SK-N-SH (cell line): Measurements from ENCODE around the gene BTN3A1. TPM values are rescaled to one million over a fixed set of nuclear protein-coding genes. Genes with fewer than 3 reads are reported as not detected.

Experiments used
- CTCF ChIA-PET: fragments of 300-600, 350-600 bp; formaldehyde crosslinking; extraction: SDS; loops from one replicate; lab custom pipeline; 2021; lab: Yijun Ruan, JAX
- POLR2A ChIA-PET: fragments of 350-600 bp; sonication (Branson Sonifier 250); formaldehyde crosslinking; extraction: SDS; loops from one replicate; lab custom pipeline; 2020; ENCODE audit warnings: antibody characterized with exemption, inconsistent platforms; lab: Yijun Ruan, JAX
- DNase-seq: peaks from one replicate; pipeline ENCODE4 v3.0.0; 2012
- H2AFZ ChIP-seq: fragments of 200-600 bp; sonication (generic); 2 replicates; pipeline ENCODE4 v1.8.1; 2016; ENCODE audit warnings: antibody characterized with exemption, mild to moderate bottlenecking, low read depth
- H3F3A ChIP-seq: fragments of 200-600 bp; sonication (generic); replicated peaks from 2 replicates; pipeline ENCODE3; 2016; ENCODE audit warnings: antibody characterized with exemption, mild to moderate bottlenecking; ENCODE audit not compliant: insufficient read depth
- H3K27ac ChIP-seq, 2 experiments: fragments of 200-500 bp in 1 of 2; fragments of 200-600 bp in 1 of 2; sonication (Bioruptor generic) in 1 of 2; sonication (generic), shearing (Covaris generic) in 1 of 2; 2 replicates each; pipeline versions ENCODE4 v1.5.1 to v1.6.1; 2014 to 2016; ENCODE audit warnings: low read depth in 2 of 2, inconsistent platforms in 1 of 2, low read length in 1 of 2, mild to moderate bottlenecking in 1 of 2, mixed read lengths in 1 of 2
- H3K27me3 ChIP-seq: fragments of 200-600 bp; sonication (generic), shearing (Covaris generic); 2 replicates; pipeline ENCODE4 v1.6.1; 2016; ENCODE audit warnings: mixed run types; ENCODE audit not compliant: insufficient read depth
- H3K36me3 ChIP-seq, 2 experiments: fragments of 200-500 bp in 1 of 2; fragments of 200-600 bp in 1 of 2; sonication (Bioruptor generic) in 1 of 2; sonication (generic) in 1 of 2; replicated peaks in 1 of 2; 2 replicates each; pipeline versions ENCODE3 to v1.5.1; 2014 to 2016; ENCODE audit warnings: low read length in 1 of 2, mild to moderate bottlenecking in 1 of 2; ENCODE audit not compliant: insufficient read depth in 2 of 2, control insufficient read depth in 1 of 2
- H3K4me1 ChIP-seq, 2 experiments: fragments of 200-500 bp in 1 of 2; fragments of 200-600 bp in 1 of 2; sonication (Bioruptor generic) in 1 of 2; sonication (generic), shearing (Covaris generic) in 1 of 2; 2 replicates each; pipeline versions ENCODE4 v1.5.1 to v1.6.1; 2014 to 2016; ENCODE audit warnings: low read depth in 1 of 2, low read length in 1 of 2, mixed run types in 1 of 2; ENCODE audit not compliant: insufficient read depth in 2 of 2, control insufficient read depth in 1 of 2
- H3K4me2 ChIP-seq: fragments of 200-600 bp; sonication (generic), shearing (Covaris generic); 2 replicates; pipeline ENCODE4 v1.6.1; 2017; ENCODE audit warnings: mixed run types
- H3K4me3 ChIP-seq, 2 experiments: fragments of 200-500 bp in 1 of 2; fragments of 200-600 bp in 1 of 2; sonication (Bioruptor generic) in 1 of 2; sonication (generic), shearing (Covaris generic) in 1 of 2; 2 replicates each; pipeline versions ENCODE4 v1.5.1 to v1.8.1; 2014 to 2016; ENCODE audit warnings: low read depth in 2 of 2, inconsistent platforms in 1 of 2, low read length in 1 of 2, mild to moderate bottlenecking in 1 of 2, mixed read lengths in 1 of 2, moderate library complexity in 1 of 2
- H3K79me2 ChIP-seq: fragments of 200-600 bp; sonication (generic); 2 replicates; pipeline ENCODE4 v1.8.1; 2017; ENCODE audit warnings: mild to moderate bottlenecking; ENCODE audit not compliant: insufficient read depth
- H3K9ac ChIP-seq: fragments of 200-600 bp; sonication (generic); 2 replicates; pipeline ENCODE4 v1.6.1; 2017; ENCODE audit warnings: mixed run types
- H3K9me2 ChIP-seq: fragments of 200-600 bp; sonication (generic); 2 replicates; pipeline ENCODE4 v1.6.1; 2017; ENCODE audit warnings: mixed run types
- H3K9me3 ChIP-seq: fragments of 200-600 bp; sonication (generic); 2 replicates; pipeline ENCODE4 v1.6.1; 2017; ENCODE audit warnings: mixed run types, mild to moderate bottlenecking, moderate library complexity
- H4K20me1 ChIP-seq: fragments of 200-600 bp; sonication (generic); 2 replicates; pipeline ENCODE4 v1.6.1; 2017; ENCODE audit warnings: mild to moderate bottlenecking, mixed run types; ENCODE audit not compliant: insufficient read depth
- CHD2 ChIP-seq: fragments of 150-350 bp; IDR thresholded peaks from 2 replicates; pipeline ENCODE4 v1.6.1; 2018; ENCODE audit warnings: low read length; ENCODE audit not compliant: partially characterized antibody
- CTCF ChIP-seq: fragments of 200-600 bp; sonication (generic); IDR thresholded peaks from 2 replicates; pipeline ENCODE4 v1.6.1; 2017; ENCODE audit warnings: antibody characterized with exemption, mild to moderate bottlenecking, moderate library complexity
- EP300 ChIP-seq, 2 experiments: IDR thresholded peaks; 2 replicates each; pipeline versions ENCODE4 v1.4.0 to v1.6.1; 2012; ENCODE audit warnings: borderline replicate concordance in 1 of 2, low read depth in 1 of 2, low read length in 1 of 2
- FOSL2 ChIP-seq: IDR thresholded peaks from 2 replicates; pipeline ENCODE4 v1.4.0; 2012; ENCODE audit warnings: low read depth, mild to moderate bottlenecking, moderate library complexity, borderline replicate concordance
- FOXJ3 ChIP-seq: sonication (generic); formaldehyde crosslinking; IDR thresholded peaks from 2 replicates; pipeline ENCODE4 v1.5.1; 2020; ENCODE audit warnings: mild to moderate bottlenecking, missing genetic modification reagents
- IRF3 ChIP-seq: fragments of 150-350 bp; IDR thresholded peaks from 2 replicates; pipeline ENCODE4 v1.6.1; 2016; ENCODE audit warnings: mild to moderate bottlenecking, low read depth, low read length
- JUND ChIP-seq: IDR thresholded peaks from 2 replicates; pipeline ENCODE4 v1.4.0; 2012
- MEF2A ChIP-seq: IDR thresholded peaks from 2 replicates; pipeline ENCODE4 v1.4.0; 2012; ENCODE audit warnings: low read depth, borderline replicate concordance
- NFIC ChIP-seq: IDR thresholded peaks from 2 replicates; pipeline ENCODE4 v1.4.0; 2012; ENCODE audit warnings: borderline replicate concordance
- POLR2AphosphoS5 ChIP-seq: IDR thresholded peaks from 2 replicates; pipeline ENCODE4 v1.6.1; 2012; ENCODE audit warnings: low read depth, low read length
- RAD21 ChIP-seq: IDR thresholded peaks from 2 replicates; pipeline ENCODE4 v1.6.1; 2012; ENCODE audit warnings: mild to moderate bottlenecking, low read length
- RCOR1 ChIP-seq: fragments of 150-350 bp; IDR thresholded peaks from 2 replicates; pipeline ENCODE4 v1.6.1; 2017; ENCODE audit warnings: antibody characterized with exemption, low read length
- RFX5 ChIP-seq: IDR thresholded peaks from 2 replicates; pipeline ENCODE4 v1.6.1; 2012; ENCODE audit warnings: mild to moderate bottlenecking, improper control_type of control experiment, low read length
- RXRA ChIP-seq: IDR thresholded peaks from 2 replicates; pipeline ENCODE4 v1.4.0; 2012; ENCODE audit warnings: low read depth, mild to moderate bottlenecking, borderline replicate concordance
- SMC3 ChIP-seq: IDR thresholded peaks from 2 replicates; pipeline ENCODE4 v1.6.1; 2012; ENCODE audit warnings: low read depth, low read length, improper control_type of control experiment
- TAF1 ChIP-seq: IDR thresholded peaks from 2 replicates; pipeline ENCODE4 v1.6.1; 2012; ENCODE audit warnings: low read depth, mild to moderate bottlenecking, low read length, moderate library complexity, borderline replicate concordance
- TCF12 ChIP-seq: IDR thresholded peaks from 2 replicates; pipeline ENCODE4 v1.4.0; 2012
- TEAD4 ChIP-seq: IDR thresholded peaks from 2 replicates; pipeline ENCODE4 v1.4.0; 2012; ENCODE audit warnings: mild to moderate bottlenecking, borderline replicate concordance; ENCODE audit not compliant: insufficient read depth
- YY1 ChIP-seq: IDR thresholded peaks from 2 replicates; pipeline ENCODE4 v1.4.0; 2012; ENCODE audit warnings: low read depth, mild to moderate bottlenecking
- WGBS: methylation state at CpG from one replicate; pipeline ENCODE4 v1.1.6; 2017; ENCODE audit warnings: low lambda C conversion rate; 5-methylcytosine and 5-hydroxymethylcytosine counted together
- polyA plus RNA-seq, 3 experiments: library from polyadenylated mRNA; depleted of rRNA; stranded (reverse); fragments of >200 nt; gene quantifications; 2 replicates each; pipeline ENCODE4 v1.2.3, GENCODE V29; 2012
- TF ChIP-seq, protein P1 (sequence below): IDR thresholded peaks from 2 replicates; pipeline ENCODE4 v1.4.0; 2012; ENCODE audit warnings: low read depth

BTN3A1 gene
- polyA plus RNA-seq, 1 of the 3 experiments (the other 2 are of a cell fraction): 14.2 TPM

DNA sequence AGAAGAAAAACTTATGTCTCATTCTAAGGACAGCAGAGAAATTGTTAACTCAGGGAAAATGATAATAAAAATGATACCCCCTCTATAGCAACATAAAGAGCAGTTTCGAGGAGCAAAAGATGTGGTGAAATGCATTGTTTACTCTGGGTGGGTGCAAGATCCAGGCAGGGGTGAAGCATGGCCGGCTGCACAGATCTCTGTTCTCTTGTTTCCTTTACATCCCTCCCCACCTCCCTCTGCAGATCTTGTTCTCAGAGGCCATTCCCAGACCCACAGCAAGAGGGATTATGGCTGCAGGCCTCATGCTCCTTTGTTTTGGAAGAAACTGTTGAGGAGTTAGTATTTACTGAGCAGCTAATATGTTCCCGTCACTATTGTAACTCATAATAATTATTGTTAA lies 1.8 kb downstream of the BTN3A1 start:
- no peaks in the 10 kb centered on the region for H3K9me2 ChIP-seq
- H4K20me1 ChIP-seq: no peaks in the 10 kb centered on the region
- no peaks in the 10 kb centered on the region for H3K79me2 ChIP-seq
- H2AFZ ChIP-seq: no peak overlapping the region
- H3K9me3 ChIP-seq: no peaks in the 10 kb centered on the region
- H3K27me3 ChIP-seq: no peaks in the 10 kb centered on the region
- no peak overlapping the region for H3K27ac ChIP-seq
- 81% methylated on average over 3 of the region's 3 CpGs for WGBS
- H3K36me3 ChIP-seq: peaks cover 0 to 12% of the 10 kb centered on the region in 2 experiments
- ChIA-PET CTCF (interaction anchor here (1.0 kb wide), 1 partner anchor 62 kb away, joined by 3 read pairs; no protein-coding TSS in a partner anchor), POLR2A (no interaction called here)
- no peak for DNase-seq
- H3F3A ChIP-seq: no peaks in the 10 kb centered on the region
- no peak overlapping the region for H3K4me3 ChIP-seq
- H3K9ac ChIP-seq: no peak overlapping the region
- peaks cover 0 to 14% of the 10 kb centered on the region in 2 experiments; a peak in 2 of 4 replicates for H3K4me1 ChIP-seq
- TF ChIP-seq YY1 (no peak), IRF3 (no peak), RAD21 (no peak), CHD2 (no peak), EP300 (IDR thresholded peaks at IDR 0.05; ENCODE audit: borderline replicate concordance in 1 of 2, low read depth in 1 of 2, low read length in 1 of 2) (no peak), SMC3 (no peak), FOSL2 (no peak), TCF12 (no peak), RXRA (no peak)
- TF ChIP-seq, protein P1, sequence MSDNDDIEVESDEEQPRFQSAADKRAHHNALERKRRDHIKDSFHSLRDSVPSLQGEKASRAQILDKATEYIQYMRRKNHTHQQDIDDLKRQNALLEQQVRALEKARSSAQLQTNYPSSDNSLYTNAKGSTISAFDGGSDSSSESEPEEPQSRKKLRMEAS: no peak
- H3K4me2 ChIP-seq: no peak overlapping the region

GRCh38 chr6:26404546-26404945 lies 2.5 kb downstream of the BTN3A1 start:
- peaks cover 0 to 12% of the 10 kb centered on the region in 2 experiments for H3K36me3 ChIP-seq
- H4K20me1 ChIP-seq: no peaks in the 10 kb centered on the region
- H3K4me1 ChIP-seq: peaks cover 0 to 14% of the 10 kb centered on the region in 2 experiments; a peak in 2 of 4 replicates
- POLR2A ChIA-PET: no interaction called here
- H3K9ac ChIP-seq: no peak overlapping the region
- no peaks in the 10 kb centered on the region for H3K9me3 ChIP-seq
- no peak for DNase-seq
- CTCF ChIA-PET: interaction anchor here (1.0 kb wide), 1 partner anchor 63 kb away, joined by 3 read pairs; no protein-coding TSS in a partner anchor
- H3F3A ChIP-seq: no peaks in the 10 kb centered on the region
- H3K9me2 ChIP-seq: no peaks in the 10 kb centered on the region
- H3K27ac ChIP-seq: no peak overlapping the region
- TF ChIP-seq TCF12 (no peak), NFIC (no peak), FOXJ3 (CRISPR knock-in tag) (no peak), TAF1 (no peak), MEF2A (no peak), TEAD4 (no peak), RFX5 (no peak), JUND (no peak), YY1 (no peak), POLR2AphosphoS5 (no peak), RCOR1 (no peak), RXRA (no peak), CHD2 (no peak), CTCF (no peak)
- no peaks in the 10 kb centered on the region for H3K79me2 ChIP-seq
- H3K4me3 ChIP-seq: no peak overlapping the region
- H3K27me3 ChIP-seq: no peaks in the 10 kb centered on the region
- WGBS: 95% methylated on average over 3 of the region's 3 CpGs
- H3K4me2 ChIP-seq: no peak overlapping the region
- no peak overlapping the region for H2AFZ ChIP-seq
